C4-2B (cell line): ENCODE measurements around the gene UFD1.

ENCODE experiments used
- ZFX ChIP-seq: fragments of 450-650 bp; IDR thresholded peaks from 2 replicates; pipeline ENCODE4 v1.6.1; 2017
- TF ChIP-seq, protein P1 (sequence below): fragments of 450-650 bp; conservative IDR thresholded peaks from 2 replicates; pipeline ENCODE4 v1.5.1; 2017; ENCODE audit warnings: mild to moderate bottlenecking

- TF ChIP-seq, protein P1, sequence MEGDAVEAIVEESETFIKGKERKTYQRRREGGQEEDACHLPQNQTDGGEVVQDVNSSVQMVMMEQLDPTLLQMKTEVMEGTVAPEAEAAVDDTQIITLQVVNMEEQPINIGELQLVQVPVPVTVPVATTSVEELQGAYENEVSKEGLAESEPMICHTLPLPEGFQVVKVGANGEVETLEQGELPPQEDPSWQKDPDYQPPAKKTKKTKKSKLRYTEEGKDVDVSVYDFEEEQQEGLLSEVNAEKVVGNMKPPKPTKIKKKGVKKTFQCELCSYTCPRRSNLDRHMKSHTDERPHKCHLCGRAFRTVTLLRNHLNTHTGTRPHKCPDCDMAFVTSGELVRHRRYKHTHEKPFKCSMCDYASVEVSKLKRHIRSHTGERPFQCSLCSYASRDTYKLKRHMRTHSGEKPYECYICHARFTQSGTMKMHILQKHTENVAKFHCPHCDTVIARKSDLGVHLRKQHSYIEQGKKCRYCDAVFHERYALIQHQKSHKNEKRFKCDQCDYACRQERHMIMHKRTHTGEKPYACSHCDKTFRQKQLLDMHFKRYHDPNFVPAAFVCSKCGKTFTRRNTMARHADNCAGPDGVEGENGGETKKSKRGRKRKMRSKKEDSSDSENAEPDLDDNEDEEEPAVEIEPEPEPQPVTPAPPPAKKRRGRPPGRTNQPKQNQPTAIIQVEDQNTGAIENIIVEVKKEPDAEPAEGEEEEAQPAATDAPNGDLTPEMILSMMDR: no peak
- TF ChIP-seq ZFX: no peak
These were observed 54.9 kb downstream of the UFD1 start for GRCh38 chr22:19424186-19424500.
